Colonic mucosa (tissue), 4 donors: ENCODE data around the gene ACTR1B. TPM values are rescaled to one million over a fixed set of nuclear protein-coding genes. Genes with fewer than 3 reads are reported as not detected.

Experiments used
- DNase-seq: peaks from one replicate; pipeline ENCODE4 v3.0.0-alpha.2; 2020
- H3K27ac ChIP-seq: fragments of 200-600 bp; one replicate; pipeline ENCODE4 v1.8.0; 2021
- H3K27me3 ChIP-seq: fragments of 200-600 bp; one replicate; pipeline ENCODE4 v1.8.0; 2021
- H3K36me3 ChIP-seq: fragments of 200-600 bp; one replicate; pipeline ENCODE4 v1.8.0; 2021
- H3K4me1 ChIP-seq: fragments of 200-600 bp; one replicate; pipeline ENCODE4 v1.8.0; 2021; ENCODE audit warnings: mild to moderate bottlenecking
- H3K4me3 ChIP-seq: fragments of 200-600 bp; one replicate; pipeline ENCODE4 v1.8.0; 2021
- H3K9ac ChIP-seq, 2 donors: one replicate each; pipeline ENCODE4 v1.7.0; 2013; ENCODE audit warnings: control low read depth in 2 of 2, low read depth in 2 of 2, low read length in 2 of 2
- H3K9me3 ChIP-seq: fragments of 200-600 bp; one replicate; pipeline ENCODE4 v1.8.0; 2021
- intact Hi-C: fragments of 100-400 bp; cut with DNase I; formaldehyde crosslinking; loops from one replicate; pipeline ENCODE4 v1.14.1; 2022
- total RNA-seq, 2 donors: library from RNA; stranded (reverse); fragmentation: NEBNext Ultra II Directional in 1 of 2; extraction: Animal tissue kit (Norgen Biotek cat#: 25700) in 1 of 2; gene quantifications; one replicate each; pipeline ENCODE4 v1.2.1, GENCODE V29; 2021
- TF ChIP-seq, protein P1 (sequence below): fragments of 200-600 bp; IDR thresholded peaks from one replicate; pipeline ENCODE4 v1.8.0; 2022; ENCODE audit warnings: antibody characterized with exemption, mild to moderate bottlenecking
- donor health status: healthy.
- donor health status: DM: no; HTN: no; CAD: no.
- donor health status: DM: no; HTN: no; CAD: no.

Gene ACTR1B
- total RNA-seq, 2 donors from 2014 or later = 71.3 to 82.9 TPM

DNA sequence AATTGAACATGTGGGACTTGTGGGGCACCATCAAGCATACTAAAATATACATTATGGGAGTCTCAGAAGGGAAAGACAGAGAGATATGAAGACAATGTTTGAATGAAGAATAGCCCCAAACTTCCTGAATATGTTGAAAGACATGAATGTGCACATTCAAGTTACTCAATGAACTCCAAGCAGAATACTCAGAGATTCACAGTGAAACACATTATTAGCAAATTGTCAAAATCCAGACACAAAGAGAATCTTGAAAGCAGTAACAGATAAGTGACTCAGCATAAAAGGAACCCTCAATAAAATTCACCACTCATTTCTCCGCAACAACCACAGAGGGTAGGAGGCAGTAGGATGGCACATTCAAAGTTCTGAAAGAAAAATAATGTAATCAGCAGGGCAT, 14.5 kb upstream of the ACTR1B start:
- TF ChIP-seq, protein P1, sequence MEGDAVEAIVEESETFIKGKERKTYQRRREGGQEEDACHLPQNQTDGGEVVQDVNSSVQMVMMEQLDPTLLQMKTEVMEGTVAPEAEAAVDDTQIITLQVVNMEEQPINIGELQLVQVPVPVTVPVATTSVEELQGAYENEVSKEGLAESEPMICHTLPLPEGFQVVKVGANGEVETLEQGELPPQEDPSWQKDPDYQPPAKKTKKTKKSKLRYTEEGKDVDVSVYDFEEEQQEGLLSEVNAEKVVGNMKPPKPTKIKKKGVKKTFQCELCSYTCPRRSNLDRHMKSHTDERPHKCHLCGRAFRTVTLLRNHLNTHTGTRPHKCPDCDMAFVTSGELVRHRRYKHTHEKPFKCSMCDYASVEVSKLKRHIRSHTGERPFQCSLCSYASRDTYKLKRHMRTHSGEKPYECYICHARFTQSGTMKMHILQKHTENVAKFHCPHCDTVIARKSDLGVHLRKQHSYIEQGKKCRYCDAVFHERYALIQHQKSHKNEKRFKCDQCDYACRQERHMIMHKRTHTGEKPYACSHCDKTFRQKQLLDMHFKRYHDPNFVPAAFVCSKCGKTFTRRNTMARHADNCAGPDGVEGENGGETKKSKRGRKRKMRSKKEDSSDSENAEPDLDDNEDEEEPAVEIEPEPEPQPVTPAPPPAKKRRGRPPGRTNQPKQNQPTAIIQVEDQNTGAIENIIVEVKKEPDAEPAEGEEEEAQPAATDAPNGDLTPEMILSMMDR = no peak
- Histone ChIP-seq H3K36me3 (no peaks in the 10 kb centered on the region), H3K27me3 (no peaks in the 10 kb centered on the region), H3K4me3 (no peak overlapping the region), H3K9ac (no peak overlapping the region), H3K9me3 (no peaks in the 10 kb centered on the region), H3K27ac (no peak overlapping the region), H3K4me1 (no peaks in the 10 kb centered on the region)
- intact Hi-C loops = no loop called here
- no peak for DNase-seq

- TF ChIP-seq, protein P1 = no peak
- intact Hi-C loops = no loop called here
- no peak for DNase-seq
- no peak overlapping the region for H3K4me3 ChIP-seq
- no peaks in the 10 kb centered on the region for H3K4me1 ChIP-seq
- H3K27ac ChIP-seq = no peak overlapping the region
- H3K27me3 ChIP-seq = no peaks in the 10 kb centered on the region
- no peaks in the 10 kb centered on the region for H3K36me3 ChIP-seq
- no peaks in the 10 kb centered on the region for H3K9me3 ChIP-seq
- no peak overlapping the region for H3K9ac ChIP-seq
These were observed 13.6 kb upstream of the ACTR1B start for GRCh38 chr2:97677480-97677879.

GRCh38 chr2:97676620-97677019, 12.8 kb upstream of the ACTR1B start:
- Histone ChIP-seq H3K4me1 (no peaks in the 10 kb centered on the region), H3K9me3 (no peaks in the 10 kb centered on the region), H3K27me3 (no peaks in the 10 kb centered on the region), H3K27ac (no peak overlapping the region), H3K36me3 (no peaks in the 10 kb centered on the region), H3K4me3 (no peak overlapping the region), H3K9ac (no peak overlapping the region)
- DNase-seq = no peak
- TF ChIP-seq, protein P1 = no peak
- intact Hi-C loops = no loop called here

GRCh38 chr2:97675430-97676113, 11.7 kb upstream of the ACTR1B start:
- Histone ChIP-seq H3K27ac (no peak overlapping the region), H3K9me3 (no peaks in the 10 kb centered on the region), H3K4me3 (no peak overlapping the region), H3K27me3 (no peaks in the 10 kb centered on the region), H3K9ac (no peak overlapping the region), H3K4me1 (no peaks in the 10 kb centered on the region), H3K36me3 (no peaks in the 10 kb centered on the region)
- intact Hi-C loops = no loop called here
- TF ChIP-seq, protein P1 = no peak
- no peak for DNase-seq

DNA sequence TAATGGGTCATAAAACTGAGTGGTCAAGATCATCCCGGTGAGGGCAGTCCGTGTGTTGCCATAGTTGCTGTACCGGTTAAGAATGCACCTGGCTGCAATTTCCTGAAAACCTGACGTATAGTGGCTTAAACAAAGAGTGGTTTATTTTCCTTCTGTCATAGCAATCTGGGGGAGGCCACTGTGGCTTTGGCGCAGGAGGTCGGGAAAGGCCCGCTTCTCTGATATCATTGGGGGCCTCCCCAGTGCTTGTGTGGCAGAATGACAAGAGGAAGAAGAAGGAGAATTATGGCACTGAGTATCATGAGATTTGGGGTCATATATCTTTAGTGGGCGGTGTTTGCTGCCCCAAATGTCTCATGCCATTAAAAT, 10.1 kb upstream of the ACTR1B start:
- intact Hi-C loops = no loop called here
- Histone ChIP-seq H3K9ac (no peak overlapping the region), H3K27ac (no peak overlapping the region), H3K27me3 (no peaks in the 10 kb centered on the region), H3K4me3 (no peak overlapping the region), H3K36me3 (no peaks in the 10 kb centered on the region), H3K9me3 (no peaks in the 10 kb centered on the region), H3K4me1 (no peaks in the 10 kb centered on the region)
- DNase-seq = no peak
- TF ChIP-seq, protein P1 = no peak
